HG02973 (cell line): ENCODE measurements around the gene CYB561.
"Not testable (repeated sequence)": the region's sequence is repeated elsewhere in the genome, so short reads cannot be mapped to it uniquely, and the experiment has no call there.

Source experiments
- ATAC-seq: cut with Tn5 transposase; IDR thresholded peaks from one replicate; pipeline ENCODE4 v1.9.1; 2021; ENCODE audit warnings: moderate library complexity; ENCODE audit not compliant: unreplicated experiment

The CYB561 gene

DNA sequence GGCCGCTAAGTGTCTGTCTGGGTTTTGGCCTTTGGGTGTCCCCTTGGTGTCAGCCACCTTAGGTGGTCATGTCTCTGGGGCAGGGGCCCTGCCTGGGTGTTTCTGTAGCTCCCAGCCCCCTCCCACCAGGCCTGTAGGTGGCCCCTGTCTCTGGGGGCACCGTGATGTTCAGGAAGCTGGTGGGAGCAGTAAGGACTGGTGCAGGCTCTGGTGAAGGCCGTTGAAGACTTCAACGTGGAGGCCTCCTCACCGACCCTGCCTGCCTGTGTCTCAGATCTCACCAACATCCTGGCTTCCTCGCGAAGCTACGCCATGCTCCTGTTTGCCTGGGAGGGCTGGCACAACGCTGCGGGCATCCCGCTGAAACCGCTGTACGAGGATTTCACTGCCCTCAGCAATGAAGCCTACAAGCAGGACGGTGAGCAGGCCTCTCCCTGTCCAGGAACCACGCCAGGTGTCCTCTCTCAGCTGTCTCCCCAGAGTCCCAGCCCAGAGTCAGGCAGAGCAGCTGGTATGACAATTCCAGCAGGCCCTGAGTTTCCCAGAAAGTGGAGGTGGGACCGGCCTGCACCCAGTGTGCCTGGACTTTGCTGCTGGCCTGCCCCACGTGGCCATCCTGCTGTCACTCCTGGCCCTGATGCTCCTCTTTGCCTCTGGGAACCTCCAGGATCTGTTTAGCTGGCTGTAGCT lies 33.5 kb upstream of the CYB561 start:
- no peak for ATAC-seq

DNA sequence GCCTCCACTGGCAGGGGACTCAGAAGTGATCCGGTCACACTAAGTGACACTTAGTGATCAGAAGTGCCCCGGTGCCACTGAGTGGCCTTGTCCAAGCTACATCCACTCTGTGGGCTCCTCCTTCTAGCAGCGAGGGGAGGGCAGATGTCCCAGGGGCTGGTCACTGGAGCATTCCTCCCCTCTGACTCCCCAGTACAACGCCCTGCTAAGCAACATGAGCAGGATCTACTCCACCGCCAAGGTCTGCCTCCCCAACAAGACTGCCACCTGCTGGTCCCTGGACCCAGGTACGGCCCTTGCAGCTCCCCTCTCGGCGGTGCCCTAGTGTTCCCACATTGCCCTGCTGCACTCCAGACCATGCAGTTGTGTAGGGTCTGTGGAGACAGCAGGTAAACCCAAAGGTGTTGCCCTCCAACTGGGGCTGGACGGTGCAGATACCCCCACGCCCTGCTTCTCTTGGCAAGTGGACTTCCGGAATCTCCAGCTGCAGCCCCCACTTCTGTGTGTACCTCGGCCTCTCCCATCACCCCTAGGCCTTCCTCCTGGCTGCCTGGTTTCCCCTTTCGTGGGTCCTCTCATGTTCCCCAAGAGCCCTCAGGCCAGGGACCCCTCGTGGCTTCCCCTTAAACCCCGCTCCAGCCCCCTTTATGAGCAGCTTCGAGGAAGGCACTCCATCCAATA lies 32.8 kb upstream of the CYB561 start:
- ATAC-seq, result peak; percentile 67

DNA sequence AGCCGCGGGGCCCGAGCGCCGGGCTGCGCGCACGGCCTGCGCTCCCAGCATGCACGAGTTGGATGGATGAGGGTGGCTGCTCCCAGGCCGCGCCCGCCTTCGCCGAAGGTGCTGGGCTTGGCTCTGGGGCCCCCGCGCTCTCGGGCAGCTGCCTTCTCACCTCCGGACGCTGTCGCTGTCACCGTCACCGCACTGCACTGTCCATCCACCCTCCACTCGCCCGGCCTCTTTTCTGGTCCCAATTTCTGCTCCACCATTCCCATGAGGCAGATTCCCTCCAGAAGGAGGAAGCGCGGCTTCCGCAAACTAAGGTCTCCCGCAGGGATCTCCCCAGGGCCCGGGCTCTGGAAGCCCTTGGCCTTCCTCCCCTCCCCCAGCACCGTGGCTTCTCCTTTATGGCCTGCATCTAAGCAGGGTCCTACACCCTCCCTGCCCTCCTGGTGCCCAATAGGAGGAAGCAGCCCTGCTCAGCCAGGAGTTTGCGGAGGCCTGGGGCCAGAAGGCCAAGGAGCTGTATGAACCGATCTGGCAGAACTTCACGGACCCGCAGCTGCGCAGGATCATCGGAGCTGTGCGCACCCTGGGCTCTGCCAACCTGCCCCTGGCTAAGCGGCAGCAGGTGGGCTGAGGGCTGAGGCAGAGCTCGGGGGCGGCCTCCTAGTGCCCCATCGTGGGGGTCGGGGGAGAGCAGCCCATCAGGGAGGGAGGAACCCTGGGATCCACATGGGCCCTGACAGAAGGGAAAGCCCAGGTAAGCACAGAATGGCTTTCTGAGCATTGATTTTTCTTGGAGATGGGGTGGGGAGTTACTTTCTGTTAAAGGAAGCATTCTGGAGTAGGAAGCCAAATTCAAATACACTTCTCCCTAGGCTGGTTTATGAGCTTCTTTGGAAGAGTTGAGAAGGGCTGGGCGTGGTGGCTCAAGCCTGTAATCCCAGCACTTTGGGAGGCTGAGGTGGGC lies 31.7 kb upstream of the CYB561 start:
- peak; percentile 13 for ATAC-seq

DNA sequence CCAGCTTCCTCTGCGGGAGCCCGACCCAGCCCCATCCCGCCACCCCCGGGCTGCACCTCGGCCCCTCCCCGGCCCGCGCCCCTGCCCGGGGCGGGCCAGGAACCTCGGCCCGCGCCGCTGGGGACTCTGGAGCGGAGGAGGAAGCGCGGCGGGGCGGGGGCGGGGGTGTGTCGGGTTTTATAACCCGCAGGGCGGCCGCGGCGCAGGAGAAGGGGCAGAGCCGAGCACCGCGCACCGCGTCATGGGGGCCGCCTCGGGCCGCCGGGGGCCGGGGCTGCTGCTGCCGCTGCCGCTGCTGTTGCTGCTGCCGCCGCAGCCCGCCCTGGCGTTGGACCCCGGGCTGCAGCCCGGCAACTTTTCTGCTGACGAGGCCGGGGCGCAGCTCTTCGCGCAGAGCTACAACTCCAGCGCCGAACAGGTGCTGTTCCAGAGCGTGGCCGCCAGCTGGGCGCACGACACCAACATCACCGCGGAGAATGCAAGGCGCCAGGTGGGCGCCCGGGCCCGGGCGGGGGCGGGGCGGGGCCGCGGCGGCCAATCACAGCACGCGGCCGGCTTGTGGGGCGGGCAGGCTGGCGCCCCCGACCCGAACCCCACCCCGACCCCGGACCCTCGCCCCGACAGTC lies 30.9 kb upstream of the CYB561 start, which contains the start of gene ACE:
Gene ACE (plus strand): TSS at position 208 of the 626 bp plus-strand sequence. CDS start 34 bp downstream, at position 242.
- peak; percentile 49 for ATAC-seq

DNA sequence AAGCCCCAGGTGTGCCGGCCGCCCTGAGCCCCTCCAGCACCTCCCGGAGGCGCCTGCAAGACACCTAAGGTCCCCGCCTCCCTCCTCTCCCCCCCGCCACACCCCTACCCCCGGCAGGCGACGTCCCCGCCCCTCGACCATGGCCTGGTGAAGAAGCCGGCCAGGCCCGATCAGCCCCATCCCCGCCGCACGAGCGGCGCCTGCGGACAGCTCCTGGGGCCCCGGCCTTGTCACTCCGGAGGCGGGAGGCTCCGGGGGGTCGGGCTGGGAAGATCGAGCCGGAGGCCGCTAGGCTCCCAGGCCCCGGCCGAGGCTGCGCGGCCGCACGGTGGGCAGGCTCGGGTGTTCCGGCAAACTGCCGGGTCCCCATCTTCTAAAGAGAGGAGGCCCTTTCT lies 30.4 kb upstream of the CYB561 start:
- ATAC-seq, result peak; percentile 19

DNA sequence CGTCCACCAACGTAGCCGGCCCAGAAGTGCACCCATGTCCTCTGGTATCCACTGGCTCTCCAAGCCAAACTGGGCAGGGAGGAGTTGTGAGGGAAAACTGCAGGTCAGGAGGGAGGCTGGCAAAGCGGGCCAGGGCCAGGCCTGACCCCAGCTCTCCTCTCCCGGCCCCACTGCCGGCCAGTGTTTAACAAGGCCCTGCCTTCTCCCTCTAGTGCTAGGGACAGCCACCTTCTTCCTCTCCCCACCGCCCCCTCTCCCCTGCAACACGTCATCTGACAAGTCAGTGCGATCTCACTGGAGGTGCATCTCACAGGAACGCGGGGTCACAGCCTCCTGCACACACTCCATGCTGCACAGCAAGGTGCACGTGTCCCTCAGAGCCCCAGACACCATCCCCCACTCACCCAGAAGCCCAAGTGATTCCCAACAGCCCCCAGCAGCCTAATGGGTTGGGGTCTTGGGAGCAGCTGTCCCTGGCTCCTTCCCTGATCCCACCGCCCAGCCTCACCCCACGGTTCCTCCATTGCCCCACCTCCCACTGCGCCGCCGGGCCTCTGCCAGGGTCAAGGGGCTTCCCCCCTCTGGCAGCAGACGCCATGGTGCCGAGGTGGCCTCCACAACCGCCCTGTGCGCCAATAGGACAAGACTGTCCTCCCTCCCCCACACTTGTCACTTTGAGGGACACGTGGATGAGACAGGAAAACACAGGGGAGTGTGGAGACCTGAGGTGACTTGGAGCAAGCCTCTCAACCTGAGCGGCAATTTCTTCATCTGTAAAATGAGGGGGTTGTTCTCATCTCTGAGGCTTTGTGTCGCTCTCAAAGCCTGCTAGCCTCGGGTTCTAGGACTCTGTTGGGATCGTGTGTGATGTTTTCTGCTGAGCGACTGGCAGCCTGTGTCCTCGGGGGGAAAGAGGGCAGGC lies 29.6 kb upstream of the CYB561 start:
- no peak for ATAC-seq

DNA sequence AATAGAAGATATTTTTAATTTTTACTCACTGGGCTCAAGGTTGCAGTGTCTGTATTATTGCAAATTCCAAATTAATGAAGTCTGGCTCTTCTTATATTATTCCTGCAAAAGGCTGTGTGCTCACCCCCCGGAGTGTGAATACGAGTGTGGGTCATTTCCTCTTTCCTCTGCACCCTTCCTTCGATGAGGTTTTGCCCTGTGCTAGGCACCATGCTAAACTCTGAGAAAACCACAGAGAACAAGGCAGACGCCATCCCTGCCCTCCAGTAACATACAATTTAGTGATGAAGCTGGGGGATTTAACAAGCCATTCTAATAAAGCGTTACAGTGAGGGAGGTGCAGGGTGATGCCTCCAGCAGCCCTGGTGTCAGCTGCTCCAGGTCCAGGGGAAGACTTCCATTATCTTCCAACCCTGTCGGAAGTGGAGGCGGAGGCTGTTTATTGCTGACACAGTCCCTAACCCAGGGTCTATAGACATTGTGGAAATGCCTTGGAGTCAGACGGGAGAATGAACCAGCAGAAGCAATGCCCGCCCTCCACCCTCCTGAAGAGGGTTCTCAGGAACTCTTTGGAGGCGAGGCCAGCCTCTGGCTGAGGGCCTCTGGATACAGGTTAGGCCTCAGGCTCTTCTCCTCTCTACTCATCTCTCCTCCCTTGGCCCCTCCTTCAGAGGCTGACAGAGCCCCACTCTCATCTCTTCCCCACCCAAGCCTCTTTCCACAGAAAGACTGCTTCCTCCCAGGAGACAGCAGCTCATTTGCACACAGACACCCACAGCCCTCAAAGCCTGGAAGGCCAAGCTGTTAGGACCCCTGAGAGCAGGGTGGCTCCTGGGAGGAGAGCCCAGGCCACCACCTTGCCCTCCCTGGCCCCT lies 28.7 kb upstream of the CYB561 start:
- no peak for ATAC-seq

DNA sequence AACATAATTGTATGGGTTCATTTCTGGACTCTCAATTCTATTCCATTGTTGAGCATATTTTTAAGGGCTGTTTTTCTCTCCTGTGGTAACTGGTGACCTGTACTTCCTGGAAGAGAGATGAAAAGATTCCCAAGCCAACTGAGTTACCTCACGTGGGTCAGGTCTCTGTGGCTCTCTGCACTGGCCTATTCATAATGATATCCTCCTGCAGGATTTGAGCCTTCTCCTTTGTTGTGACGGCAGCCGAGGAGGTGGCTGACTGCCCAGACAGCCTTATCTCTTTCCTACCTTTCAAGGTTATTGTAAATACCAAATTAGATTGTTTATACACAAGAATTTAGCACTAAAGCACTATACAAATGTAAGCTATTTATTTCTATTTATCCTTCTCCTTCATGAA lies 28.1 kb upstream of the CYB561 start:
- ATAC-seq, result no peak

DNA sequence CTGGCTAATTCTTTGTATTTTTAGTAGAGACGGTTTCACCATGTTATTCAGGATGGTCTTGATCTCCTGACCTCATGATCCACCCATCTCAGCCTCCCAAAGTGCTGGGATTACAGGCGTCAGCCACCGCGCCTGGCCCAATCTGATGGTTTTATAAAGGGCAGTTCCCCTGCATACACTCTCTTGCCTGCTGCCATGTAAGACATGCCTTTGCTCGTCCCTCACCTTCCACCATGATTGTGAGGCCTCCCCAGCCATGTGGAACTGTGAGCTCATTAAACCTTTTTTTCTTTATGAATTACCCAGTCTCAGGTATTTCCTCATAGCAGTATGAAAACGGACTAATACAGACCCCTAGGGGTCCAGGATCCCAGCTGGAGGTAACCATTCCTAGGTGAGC lies 22.0 kb upstream of the CYB561 start:
- not testable (repeated sequence) for ATAC-seq

DNA sequence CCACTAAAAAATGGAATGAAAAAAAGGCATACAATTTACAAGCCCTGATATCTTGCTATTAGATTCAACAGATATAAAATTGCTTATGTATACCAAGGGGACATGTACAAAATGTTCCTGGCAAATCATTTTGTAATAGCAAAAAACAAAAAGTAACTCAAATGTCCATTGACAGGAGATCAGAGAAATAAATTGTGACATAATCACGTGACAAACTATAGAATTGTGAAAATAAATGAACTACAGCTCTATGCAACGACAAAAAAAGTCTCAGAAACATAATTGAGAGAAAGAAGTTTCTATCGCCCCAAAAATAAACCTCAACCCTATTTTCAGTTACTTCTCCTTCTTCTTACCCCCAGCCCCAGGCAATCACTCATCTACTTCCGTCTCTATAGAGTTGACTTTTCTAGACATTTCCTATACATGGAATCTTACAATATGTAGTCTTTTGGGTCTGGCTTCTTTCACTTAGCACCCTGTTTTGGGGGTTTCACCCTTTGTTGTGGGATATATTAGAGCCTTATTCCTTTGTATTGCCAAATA lies 18.7 kb upstream of the CYB561 start:
- ATAC-seq, result no peak

DNA sequence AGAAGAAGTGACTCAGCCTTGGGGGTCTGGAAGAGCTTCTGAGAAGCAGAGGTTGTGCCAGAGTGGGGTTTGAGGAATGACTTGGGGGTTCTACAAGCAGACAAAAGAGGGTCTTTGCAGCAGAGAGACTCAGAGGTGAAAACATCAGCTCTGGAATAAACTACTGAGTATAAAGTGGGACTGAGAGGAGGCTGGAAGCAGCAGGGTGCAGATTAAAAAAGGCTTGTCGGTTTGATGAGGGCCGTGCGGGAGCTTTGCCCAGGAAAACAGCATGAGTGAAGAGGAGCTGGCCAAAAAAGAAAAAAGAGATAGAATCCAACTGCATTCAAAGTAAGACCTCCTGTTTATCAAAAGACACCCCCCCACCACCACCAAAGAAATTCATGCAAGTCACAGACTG lies 17.7 kb upstream of the CYB561 start:
- ATAC-seq, result no peak

DNA sequence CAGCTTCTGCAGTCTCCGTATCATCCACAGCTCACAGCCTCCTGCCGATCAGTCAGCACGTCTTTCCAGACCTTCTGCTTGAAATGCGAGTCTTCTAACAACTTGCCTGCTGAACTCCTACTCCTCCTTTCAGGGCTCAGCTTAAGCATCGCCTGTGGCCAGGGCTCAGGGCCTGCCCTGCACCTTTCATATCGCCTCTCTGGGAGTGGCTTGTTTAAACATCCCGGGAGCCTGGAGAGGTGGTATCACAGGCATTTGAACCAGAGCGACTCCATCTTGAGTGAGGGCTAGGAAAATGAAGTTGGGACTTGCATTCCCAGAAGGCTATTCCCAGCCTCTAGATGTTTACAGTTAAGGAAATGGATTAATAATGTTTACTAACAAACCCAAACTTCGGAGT lies 13.9 kb upstream of the CYB561 start:
- ATAC-seq, result no peak

DNA sequence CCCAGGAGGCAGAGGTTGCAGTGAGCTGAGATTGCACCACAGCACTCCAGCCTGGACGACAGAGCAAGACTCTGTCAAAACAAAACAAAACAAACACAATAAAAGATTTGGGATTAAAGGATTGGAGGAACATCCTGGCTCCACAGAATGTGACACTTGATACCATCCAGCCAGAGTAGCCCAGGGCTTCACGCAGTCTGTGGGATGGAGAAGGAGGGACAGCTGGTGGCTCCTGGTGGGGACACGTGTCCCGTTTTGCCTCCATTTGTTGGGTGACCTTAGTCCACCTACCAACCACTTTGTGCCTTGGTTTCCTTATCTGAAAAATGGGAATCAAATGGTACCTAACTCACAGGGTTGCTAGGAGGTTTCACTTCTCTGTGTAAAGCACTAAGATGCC lies 12.4 kb upstream of the CYB561 start:
- no peak for ATAC-seq

DNA sequence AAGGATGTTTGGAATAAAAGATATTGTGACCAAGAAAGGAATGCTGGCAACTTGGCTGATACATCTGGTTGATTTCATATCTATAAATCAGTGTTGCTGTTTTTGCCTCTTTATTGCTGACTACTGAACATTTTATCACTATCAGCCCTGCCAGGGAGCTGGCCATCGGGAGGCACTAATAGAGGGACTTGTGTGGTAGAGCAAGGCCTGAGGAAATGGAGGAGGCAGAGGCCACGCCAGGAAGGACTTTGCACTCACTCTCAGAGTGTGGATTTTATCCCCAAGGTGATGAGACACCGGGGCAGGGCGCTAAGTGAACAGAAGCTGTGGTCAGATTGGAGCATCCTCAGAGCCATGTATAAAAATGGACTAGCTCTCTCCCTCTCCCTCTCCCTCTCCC lies 9.3 kb upstream of the CYB561 start:
- ATAC-seq, result no peak

DNA sequence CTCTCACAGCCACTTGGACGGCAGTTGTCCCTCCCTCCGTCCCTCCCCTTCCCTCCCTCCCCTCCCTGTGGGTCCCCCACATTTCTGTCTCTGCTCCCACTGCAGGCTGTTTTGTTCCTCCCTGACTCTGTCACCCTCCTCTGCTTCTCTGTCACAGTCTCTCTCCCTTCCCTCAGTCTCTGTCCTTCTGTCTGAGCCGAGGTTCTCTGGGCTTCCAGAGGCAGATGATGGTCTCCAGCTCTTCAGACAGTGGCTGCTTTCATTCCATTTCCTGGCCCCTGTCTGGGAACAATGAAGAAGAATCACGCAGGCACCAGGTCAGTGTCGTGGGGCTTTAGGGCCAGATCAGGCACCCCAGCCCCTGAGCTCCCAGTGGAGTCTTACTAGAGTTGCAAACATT lies 8.8 kb upstream of the CYB561 start:
- ATAC-seq, result no peak

DNA sequence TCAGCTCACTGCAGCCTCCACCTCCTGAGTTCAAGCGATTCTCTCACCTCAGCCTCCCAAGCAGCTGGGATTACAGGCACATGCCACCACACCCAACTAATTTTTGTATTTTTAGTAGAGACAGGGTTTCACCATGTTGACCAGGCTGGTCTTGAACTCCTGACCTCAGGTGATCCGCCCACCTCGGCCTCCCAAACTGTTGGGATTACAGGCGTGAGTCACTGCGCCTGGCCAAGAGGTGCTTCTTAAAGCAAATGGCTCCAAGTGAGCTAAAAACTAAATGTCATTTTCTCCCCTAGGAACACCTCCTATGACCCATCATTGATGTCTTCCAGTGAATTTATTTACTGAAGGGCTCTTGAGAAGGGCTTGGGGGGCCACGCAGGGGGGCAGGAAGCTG lies 8.3 kb upstream of the CYB561 start:
- not testable (repeated sequence) for ATAC-seq

DNA sequence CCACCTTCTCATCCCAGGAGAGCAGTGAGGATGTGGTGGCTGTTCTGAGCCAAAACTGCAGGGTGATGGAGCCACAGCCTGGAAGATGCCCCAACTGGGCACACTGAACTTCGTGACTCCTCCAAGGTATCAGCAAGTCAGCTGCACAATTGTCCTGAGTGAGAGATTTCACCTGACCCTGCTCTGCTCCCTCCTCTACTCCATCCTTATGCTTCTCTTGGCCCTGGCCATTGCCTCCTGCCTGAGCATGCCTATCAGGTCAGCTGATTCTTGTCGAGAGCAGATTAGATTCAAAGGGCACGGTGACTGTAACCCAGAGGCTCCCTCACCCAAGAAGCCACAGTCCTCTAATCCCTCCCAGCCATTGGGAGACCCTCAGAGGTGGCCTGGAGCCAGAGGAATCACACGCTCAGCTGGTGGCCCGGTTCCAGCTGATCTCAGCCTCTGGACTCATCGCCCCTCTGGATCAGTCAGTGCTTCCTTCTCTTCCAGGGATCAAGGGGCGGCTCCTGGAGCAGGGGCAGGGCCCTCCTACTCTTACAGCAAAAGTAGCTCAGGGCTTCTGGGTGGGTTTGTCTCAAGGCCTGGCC lies 7.0 kb upstream of the CYB561 start:
- ATAC-seq, result no peak
